Testis (tissue), 3 donors: ENCODE results near the gene PTPN2. TPM values are rescaled to one million over a fixed set of nuclear protein-coding genes. Genes with fewer than 3 reads are reported as not detected.
"Not testable (repeated sequence)": the region's sequence is repeated elsewhere in the genome, so short reads cannot be mapped to it uniquely, and the experiment has no call there.

Source experiments
- DNase-seq: peaks from one replicate; pipeline ENCODE4 v3.0.0-alpha.2; 2019
- H3K27ac ChIP-seq, 2 donors: fragments of 200-600 bp; sonication (generic); one replicate each; pipeline ENCODE4 v1.5.1; 2019
- H3K27me3 ChIP-seq: fragments of 200-600 bp; sonication (generic); one replicate; pipeline ENCODE4 v1.5.1; 2019
- H3K36me3 ChIP-seq: fragments of 200-600 bp; sonication (generic); one replicate; pipeline ENCODE4 v1.5.1; 2017; ENCODE audit warnings: low read depth; ENCODE audit errors: missing control alignments
- H3K4me1 ChIP-seq: fragments of 200-600 bp; sonication (generic); one replicate; pipeline ENCODE4 v1.5.1; 2019
- H3K4me3 ChIP-seq, 2 donors: fragments of 200-600 bp; sonication (generic); one replicate each; pipeline ENCODE4 v1.5.1; 2017 to 2019
- H3K9me3 ChIP-seq: fragments of 200-600 bp; sonication (generic); one replicate; pipeline ENCODE4 v1.5.1; 2017
- POLR2A ChIP-seq: fragments of 450-650 bp; IDR thresholded peaks from one replicate; pipeline ENCODE4 v1.6.1; 2017; ENCODE audit warnings: antibody characterized with exemption, mild to moderate bottlenecking, moderate library complexity
- WGBS, 2 donors: methylation state at CpG; one replicate each; pipeline ENCODE4 v1.1.5; 2018; 5-methylcytosine and 5-hydroxymethylcytosine counted together
- intact Hi-C: fragments of 100-400 bp; cut with DNase I; formaldehyde crosslinking; loops from one replicate; pipeline ENCODE4 v1.15.1; 2023; ENCODE audit warnings: low total_unique reads
- polyA plus RNA-seq: library from polyadenylated mRNA; stranded (reverse); fragments of 350-450 nt; fragmentation: Illumina TruSeq; extraction: RNeasy Lipid Tissue Mini Kit (QIAGEN cat#74804); gene quantifications from one replicate; pipeline ENCODE4 v1.2.3, GENCODE V29; 2014; ENCODE audit warnings: low read depth, low replicate concordance; ENCODE audit not compliant: insufficient read depth
- total RNA-seq, 2 donors: library from RNA; depleted of rRNA; stranded (reverse); fragments of >200 nt; gene quantifications; one replicate each; pipeline ENCODE4 v1.2.3, GENCODE V29; 2016
- TF ChIP-seq, protein P1 (sequence below), 3 experiments: fragments of 450-650 bp in 2 of 3; fragments of 200-600 bp in 1 of 3; sonication (generic) in 1 of 3; IDR thresholded peaks; one replicate each; pipeline ENCODE4 v1.5.1; 2016 to 2019; ENCODE audit warnings: antibody characterized with exemption in 3 of 3, mild to moderate bottlenecking in 2 of 3, moderate library complexity in 1 of 3

PTPN2 gene
- total and polyA plus RNA-seq, 3 donors from 2014 or later: 24.5 to 41.5 (median 37.4) TPM

DNA sequence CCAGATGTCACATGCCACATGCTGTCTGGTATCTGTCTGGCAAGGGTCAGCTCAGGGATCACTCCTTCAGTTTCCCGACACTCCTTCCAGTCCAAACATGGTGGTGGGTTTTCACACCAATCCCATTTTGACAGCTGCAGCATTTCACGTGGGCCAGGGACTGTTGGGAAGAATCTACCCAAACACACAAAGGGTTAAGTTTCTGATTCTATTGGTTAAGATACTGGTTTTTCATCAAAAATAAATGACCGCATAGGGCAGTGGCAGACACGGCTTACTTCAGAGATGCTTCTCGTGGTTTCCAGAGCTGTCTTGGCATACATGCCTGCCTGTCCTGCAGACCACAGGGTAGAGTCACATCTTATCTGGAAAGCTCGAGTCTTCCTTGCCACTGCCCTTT, 101.5 kb downstream of the PTPN2 start:
- Histone ChIP-seq H3K36me3 (no peaks in the 10 kb centered on the region), H3K4me3 (no peak overlapping the region), H3K27ac (no peak overlapping the region), H3K4me1 (no peaks in the 10 kb centered on the region), H3K27me3 (no peaks in the 10 kb centered on the region), H3K9me3 (no peaks in the 10 kb centered on the region)
- 83 to 86% methylated on average over 6 of the region's 6 CpGs for WGBS, 2 donors
- DNase-seq: no peak
- TF ChIP-seq, protein P1, sequence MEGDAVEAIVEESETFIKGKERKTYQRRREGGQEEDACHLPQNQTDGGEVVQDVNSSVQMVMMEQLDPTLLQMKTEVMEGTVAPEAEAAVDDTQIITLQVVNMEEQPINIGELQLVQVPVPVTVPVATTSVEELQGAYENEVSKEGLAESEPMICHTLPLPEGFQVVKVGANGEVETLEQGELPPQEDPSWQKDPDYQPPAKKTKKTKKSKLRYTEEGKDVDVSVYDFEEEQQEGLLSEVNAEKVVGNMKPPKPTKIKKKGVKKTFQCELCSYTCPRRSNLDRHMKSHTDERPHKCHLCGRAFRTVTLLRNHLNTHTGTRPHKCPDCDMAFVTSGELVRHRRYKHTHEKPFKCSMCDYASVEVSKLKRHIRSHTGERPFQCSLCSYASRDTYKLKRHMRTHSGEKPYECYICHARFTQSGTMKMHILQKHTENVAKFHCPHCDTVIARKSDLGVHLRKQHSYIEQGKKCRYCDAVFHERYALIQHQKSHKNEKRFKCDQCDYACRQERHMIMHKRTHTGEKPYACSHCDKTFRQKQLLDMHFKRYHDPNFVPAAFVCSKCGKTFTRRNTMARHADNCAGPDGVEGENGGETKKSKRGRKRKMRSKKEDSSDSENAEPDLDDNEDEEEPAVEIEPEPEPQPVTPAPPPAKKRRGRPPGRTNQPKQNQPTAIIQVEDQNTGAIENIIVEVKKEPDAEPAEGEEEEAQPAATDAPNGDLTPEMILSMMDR (IDR thresholded peaks at IDR 0.05): no peak
- no peak for TF ChIP-seq POLR2A
- intact Hi-C loops: no loop called here

DNA sequence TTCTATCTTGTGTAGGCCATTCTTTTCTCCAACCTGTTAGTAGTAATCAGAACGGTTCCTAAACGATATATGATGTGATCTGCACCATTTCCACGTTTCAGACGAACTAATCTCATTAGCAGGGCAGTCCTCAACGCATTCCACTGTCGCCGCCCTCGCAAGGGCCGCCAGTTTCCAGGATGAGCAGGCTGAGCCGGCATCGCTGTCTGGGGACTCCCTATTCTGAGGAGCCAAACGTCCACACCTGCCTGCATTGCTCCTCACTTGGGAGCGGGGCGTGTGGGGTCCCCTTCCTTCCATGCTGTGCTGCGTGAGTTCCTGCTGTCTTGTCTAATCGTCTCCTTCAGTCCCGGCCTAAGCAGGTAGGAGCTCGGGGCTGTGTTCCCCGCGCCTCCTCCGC, 104.6 kb downstream of the PTPN2 start:
- WGBS, 2 donors: 61 to 72% methylated on average over 21 of the region's 21 CpGs
- no peak for DNase-seq
- H3K4me3 ChIP-seq: no peak overlapping the region
- no peaks in the 10 kb centered on the region for H3K4me1 ChIP-seq
- no peaks in the 10 kb centered on the region for H3K9me3 ChIP-seq
- H3K27ac ChIP-seq: no peak overlapping the region
- no peaks in the 10 kb centered on the region for H3K27me3 ChIP-seq
- TF ChIP-seq POLR2A: no peak
- TF ChIP-seq, protein P1 (IDR thresholded peaks at IDR 0.05): no peak
- H3K36me3 ChIP-seq: no peaks in the 10 kb centered on the region
- intact Hi-C loops: no loop called here

DNA sequence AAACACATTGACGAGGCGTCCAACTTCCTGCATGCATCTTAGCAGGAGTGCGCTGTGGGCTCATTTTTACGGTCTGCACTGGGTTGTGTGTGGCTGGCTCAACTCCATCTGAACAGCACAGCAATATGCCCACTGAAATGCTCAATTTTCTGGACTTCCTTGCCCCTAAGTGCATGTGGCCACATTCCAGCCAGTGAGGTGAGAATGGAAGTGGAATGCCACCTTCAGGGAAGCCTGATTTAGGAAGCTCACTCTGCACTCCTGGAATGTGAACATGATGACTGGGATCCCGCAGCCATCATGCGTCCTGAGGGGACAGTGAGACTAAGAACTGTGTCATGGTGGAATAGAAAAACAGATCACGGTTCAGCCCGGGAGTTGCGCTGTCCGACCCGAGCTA, 105.0 kb downstream of the PTPN2 start:
- Histone ChIP-seq H3K4me1 (no peaks in the 10 kb centered on the region), H3K36me3 (no peaks in the 10 kb centered on the region), H3K27ac (no peak overlapping the region), H3K4me3 (no peak overlapping the region), H3K9me3 (no peaks in the 10 kb centered on the region), H3K27me3 (no peaks in the 10 kb centered on the region)
- DNase-seq: no peak
- no peak for TF ChIP-seq POLR2A
- TF ChIP-seq, protein P1 (IDR thresholded peaks at IDR 0.05): no peak
- intact Hi-C loops: no loop called here
- WGBS, 2 donors: 72 to 78% methylated on average over 11 of the region's 11 CpGs

DNA sequence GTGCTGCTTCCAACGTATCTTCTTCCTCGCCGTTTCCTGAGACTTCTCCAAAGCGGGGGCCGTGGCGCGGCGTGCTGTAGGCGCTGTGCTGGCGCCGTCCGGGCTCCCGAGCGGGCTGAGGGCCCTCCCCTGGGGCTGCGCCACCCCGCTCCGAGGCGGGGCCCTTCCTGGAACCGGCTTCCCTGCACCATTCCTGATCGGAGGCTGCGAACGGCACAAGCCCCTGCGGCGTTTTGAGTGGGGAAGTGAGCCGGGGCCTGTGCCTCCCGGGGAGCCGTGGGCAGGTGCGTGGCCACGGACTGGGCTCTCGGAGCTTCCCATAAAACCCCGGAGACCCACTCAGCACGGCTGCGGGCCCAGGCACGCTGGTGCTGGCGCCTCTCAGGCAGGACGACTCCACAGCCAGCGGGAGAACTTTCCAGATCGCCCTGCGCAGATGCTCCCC, 106.5 kb downstream of the PTPN2 start:
- no peaks in the 10 kb centered on the region for H3K4me1 ChIP-seq
- no peak overlapping the region for H3K27ac ChIP-seq
- no peaks in the 10 kb centered on the region for H3K9me3 ChIP-seq
- intact Hi-C loops: no loop called here
- H3K27me3 ChIP-seq: no peaks in the 10 kb centered on the region
- TF ChIP-seq, protein P1 (IDR thresholded peaks at IDR 0.05): no peak
- TF ChIP-seq POLR2A: no peak
- DNase-seq: no peak
- peak overlapping the region; percentile 32 to 52 for H3K4me3 ChIP-seq
- 32 to 59% methylated on average over 18 to 38 of the region's 39 CpGs for WGBS, 2 donors
- H3K36me3 ChIP-seq: no peaks in the 10 kb centered on the region

DNA sequence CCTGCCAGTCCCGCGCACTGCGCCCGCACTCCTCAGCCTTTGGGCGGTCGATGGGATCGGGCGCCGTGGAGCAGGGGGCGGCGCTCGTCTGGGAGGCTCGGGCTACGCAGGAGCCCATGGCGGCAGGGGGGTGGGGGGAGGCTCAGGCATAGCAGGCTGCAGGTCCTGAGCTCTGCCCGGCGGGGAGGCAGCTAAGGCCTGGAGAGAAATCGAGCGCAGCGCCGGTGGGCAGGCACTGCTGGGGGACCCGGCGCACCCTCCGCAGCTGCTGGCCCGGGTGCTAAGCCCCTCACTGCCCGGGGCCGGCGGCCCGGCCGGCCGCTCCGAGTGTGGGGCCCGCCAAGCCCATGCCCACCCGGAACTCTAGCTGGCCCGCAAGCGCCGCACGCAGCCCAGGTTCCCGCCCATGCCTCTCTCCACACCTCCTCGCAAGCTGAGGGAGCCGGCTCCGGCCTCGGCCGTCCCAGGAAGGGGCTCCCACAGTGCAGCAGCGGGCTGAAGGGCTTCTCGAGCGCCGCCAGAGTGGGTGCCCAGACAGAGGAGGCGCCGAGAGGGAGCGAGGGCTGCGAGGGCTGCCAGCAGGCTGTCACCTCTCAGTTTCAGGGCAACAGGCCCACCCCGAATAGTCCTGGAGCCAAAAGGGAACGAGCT, 107.1 kb downstream of the PTPN2 start:
- DNase-seq: no peak

DNA sequence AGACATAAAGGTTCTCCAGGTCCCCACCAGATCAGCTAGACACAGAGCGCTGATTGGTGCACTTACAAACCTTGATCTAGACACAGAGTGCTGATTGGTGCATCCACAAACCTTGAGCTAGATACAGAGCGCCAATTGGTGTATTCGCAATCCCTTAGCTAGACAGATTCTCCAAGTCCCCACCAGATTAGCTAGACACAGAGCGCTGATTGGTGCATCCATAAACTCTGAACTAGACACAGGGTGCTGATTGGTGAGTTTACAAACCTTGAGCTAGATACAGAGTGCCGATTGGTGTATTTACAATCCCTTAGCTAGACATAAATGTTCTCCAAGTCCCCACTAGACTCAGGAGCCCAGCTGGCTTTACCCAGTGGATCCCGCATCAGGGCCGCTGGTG, 107.6 kb downstream of the PTPN2 start:
- H3K9me3 ChIP-seq, H3K36me3 ChIP-seq, H3K27ac ChIP-seq, intact Hi-C loops, H3K4me1 ChIP-seq, H3K27me3 ChIP-seq: not testable (repeated sequence)
- H3K4me3 ChIP-seq: peak overlapping the region; percentile 32 to 52
- WGBS, 2 donors: 81 to 88% methylated on average over 7 of the region's 7 CpGs
- peak; percentile 72 for DNase-seq

More for the DNA sequence above, 107.1 kb downstream of the PTPN2 start:
- no peaks in the 10 kb centered on the region for H3K4me1 ChIP-seq
- TF ChIP-seq, protein P1 (IDR thresholded peaks at IDR 0.05): no peak
- TF ChIP-seq POLR2A: no peak
- no peaks in the 10 kb centered on the region for H3K27me3 ChIP-seq
- H3K36me3 ChIP-seq: no peaks in the 10 kb centered on the region
- 65 to 68% methylated on average over 7 to 54 of the region's 54 CpGs for WGBS, 2 donors
- no peak overlapping the region for H3K27ac ChIP-seq
- H3K4me3 ChIP-seq: peak overlapping the region; percentile 32 to 52
- intact Hi-C loops: no loop called here
- no peaks in the 10 kb centered on the region for H3K9me3 ChIP-seq
